Stimulated activated CD8-positive, alpha-beta memory T cell treated with anti-CD3 and anti-CD28 coated beads, Interleukin-12 subunit alpha, Interleukin-12 subunit beta, amount 100 ng/mL, for 24 hours (primary cell): ENCODE measurements around the gene TLR9.
A peak's percentile ranks its signal among the peaks of the same experiment; 100 is the strongest.
"Not testable (repeated sequence)": the region's sequence is repeated elsewhere in the genome, so short reads cannot be mapped to it uniquely, and the experiment has no call there.

Experiments
- DNase-seq: peaks from one replicate; pipeline ENCODE4 v3.0.0-alpha.2; 2020; ENCODE audit errors: extremely low read depth

The TLR9 gene, protein sequence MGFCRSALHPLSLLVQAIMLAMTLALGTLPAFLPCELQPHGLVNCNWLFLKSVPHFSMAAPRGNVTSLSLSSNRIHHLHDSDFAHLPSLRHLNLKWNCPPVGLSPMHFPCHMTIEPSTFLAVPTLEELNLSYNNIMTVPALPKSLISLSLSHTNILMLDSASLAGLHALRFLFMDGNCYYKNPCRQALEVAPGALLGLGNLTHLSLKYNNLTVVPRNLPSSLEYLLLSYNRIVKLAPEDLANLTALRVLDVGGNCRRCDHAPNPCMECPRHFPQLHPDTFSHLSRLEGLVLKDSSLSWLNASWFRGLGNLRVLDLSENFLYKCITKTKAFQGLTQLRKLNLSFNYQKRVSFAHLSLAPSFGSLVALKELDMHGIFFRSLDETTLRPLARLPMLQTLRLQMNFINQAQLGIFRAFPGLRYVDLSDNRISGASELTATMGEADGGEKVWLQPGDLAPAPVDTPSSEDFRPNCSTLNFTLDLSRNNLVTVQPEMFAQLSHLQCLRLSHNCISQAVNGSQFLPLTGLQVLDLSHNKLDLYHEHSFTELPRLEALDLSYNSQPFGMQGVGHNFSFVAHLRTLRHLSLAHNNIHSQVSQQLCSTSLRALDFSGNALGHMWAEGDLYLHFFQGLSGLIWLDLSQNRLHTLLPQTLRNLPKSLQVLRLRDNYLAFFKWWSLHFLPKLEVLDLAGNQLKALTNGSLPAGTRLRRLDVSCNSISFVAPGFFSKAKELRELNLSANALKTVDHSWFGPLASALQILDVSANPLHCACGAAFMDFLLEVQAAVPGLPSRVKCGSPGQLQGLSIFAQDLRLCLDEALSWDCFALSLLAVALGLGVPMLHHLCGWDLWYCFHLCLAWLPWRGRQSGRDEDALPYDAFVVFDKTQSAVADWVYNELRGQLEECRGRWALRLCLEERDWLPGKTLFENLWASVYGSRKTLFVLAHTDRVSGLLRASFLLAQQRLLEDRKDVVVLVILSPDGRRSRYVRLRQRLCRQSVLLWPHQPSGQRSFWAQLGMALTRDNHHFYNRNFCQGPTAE

DNA sequence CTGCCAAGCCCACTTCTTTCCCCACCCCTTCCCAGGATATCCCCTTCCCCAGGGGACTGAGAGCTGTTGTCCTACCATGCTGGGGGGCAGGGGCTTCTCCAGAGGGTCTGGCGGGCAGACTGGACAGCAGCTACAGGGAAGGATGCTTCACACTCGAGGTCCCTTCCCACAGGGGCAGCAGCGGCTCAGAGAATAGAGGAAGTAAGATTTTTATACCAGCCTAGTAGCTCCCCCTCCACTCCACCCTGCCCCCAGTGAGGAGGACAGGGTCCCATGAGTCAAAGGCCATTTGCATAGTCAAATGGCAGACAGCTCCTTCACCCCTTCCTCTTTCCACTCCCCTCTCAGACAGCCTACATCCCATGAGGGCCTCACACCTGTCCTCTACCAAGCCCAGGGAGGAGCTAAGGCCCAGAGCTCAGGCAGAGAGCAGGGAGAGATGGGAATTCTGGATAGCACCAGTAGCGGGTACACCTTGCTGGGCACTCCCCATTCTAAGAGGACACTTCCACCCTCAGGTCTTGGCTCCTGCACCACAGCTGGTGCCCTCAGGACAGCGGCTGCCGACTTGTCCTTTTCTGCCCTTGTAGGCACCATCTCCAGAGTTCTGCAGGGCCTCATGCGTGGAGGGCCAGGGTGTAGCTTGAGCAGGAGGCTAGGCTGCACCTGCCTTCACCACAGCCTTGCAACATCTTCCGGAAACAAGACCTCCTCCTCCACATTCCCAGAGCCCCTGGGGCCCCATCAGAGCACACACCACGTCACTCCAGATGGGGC lies at the start of gene TLR9:
TSS of gene TLR9 (minus strand) at position 194 of the 777 bp plus-strand sequence. CDS start at position 78, 116 bp downstream.
- no peak for DNase-seq

GRCh38 chr3:52274781-52275180 lies 49.3 kb upstream of the TLR9 start:
- not testable (repeated sequence) for DNase-seq

- DNase-seq: no peak
These were observed 47.4 kb upstream of the TLR9 start for GRCh38 chr3:52272831-52273230.

GRCh38 chr3:52272172-52272571 lies 46.7 kb upstream of the TLR9 start:
- not testable (repeated sequence) for DNase-seq

DNA sequence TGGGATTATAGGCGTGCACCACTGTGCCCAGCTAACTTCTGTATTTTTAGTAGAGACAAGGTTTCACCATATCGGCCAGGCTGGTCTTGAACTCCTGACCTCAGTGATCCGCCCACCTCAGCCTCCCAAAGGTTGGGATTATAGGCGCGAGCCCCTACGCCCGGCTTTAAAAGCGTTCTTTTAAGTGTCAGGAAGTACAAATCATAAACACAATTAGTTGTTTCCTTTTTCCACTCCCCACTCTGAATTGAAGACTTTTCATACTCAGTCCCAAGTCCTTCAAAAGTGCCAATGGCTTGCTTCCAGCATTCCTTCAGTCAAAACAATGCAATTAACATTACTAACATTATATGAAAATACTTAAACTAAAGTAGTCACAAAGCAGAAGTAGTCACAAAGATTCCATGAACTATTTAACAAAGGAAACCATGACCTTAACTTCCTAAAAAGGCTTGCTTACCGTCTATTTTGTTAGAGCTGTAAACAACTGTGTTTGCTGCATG lies 44.9 kb upstream of the TLR9 start:
- no peak for DNase-seq

GRCh38 chr3:52269776-52270175 lies 44.3 kb upstream of the TLR9 start:
- DNase-seq: no peak

- no peak for DNase-seq
These were observed 42.6 kb upstream of the TLR9 start for GRCh38 chr3:52268036-52268435.

- no peak for DNase-seq
These were observed 39.9 kb upstream of the TLR9 start for GRCh38 chr3:52265387-52265786.

GRCh38 chr3:52262447-52262846 lies 37.0 kb upstream of the TLR9 start:
- DNase-seq: no peak

DNA sequence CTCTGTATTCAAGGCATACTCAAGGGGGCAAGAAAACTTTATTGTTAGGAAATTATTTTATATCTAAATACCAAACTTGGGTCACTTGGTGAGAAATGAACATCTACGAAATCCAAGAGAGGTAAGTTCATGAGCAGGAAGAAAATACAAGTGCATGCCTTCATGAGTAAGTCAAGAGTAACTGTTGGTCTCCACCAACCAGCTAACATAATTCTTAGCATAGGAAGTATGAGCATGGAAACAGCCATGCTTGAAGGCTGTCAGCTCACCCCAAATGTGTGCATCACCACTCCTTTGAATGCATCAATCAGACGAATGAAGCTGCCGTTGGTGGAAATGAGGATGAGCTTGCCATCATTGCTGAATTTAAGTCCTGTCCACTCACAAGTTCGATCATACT lies 34.0 kb upstream of the TLR9 start:
- no peak for DNase-seq

- no peak for DNase-seq
These were observed 33.6 kb upstream of the TLR9 start for GRCh38 chr3:52259035-52259434.

DNA sequence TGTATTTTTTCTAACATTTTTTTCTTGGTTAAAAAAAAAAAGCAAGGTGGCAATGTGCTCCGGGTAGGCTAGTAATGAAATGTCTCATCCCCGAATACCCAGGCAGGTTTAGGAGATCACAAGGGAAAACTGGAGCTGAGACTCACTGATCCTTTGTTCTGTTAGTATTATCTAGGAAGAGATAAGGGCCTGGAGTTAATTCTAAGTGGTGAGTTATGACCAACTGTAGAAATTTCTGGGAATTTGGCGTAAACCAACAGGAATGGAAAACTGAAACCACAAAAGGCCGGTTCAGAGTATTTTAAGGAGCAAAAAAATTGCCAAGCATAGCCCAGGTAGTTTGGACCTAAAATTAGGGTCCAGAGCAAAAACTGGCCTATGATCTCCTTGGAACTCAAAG lies 32.5 kb upstream of the TLR9 start:
- no peak for DNase-seq

- no peak for DNase-seq
These were observed 31.2 kb upstream of the TLR9 start for GRCh38 chr3:52256622-52257021.

DNA sequence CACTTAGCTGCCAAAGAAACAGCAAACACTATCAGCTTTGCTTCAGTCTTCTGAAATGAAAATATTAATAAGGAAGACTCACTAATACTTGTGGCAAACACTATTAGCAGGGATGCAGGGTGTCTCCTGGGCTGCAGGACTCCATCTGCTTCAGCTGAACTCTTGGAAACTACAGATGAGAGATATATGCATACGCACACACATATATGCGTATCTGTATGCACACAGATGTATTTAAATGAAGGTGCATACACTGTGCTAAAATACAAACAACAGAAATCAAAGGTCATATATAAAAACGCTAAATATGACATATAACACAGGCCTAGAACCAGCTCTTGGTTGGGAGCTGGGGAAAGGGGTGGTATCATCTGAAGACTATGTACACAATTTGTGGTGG lies 30.7 kb upstream of the TLR9 start:
- DNase-seq: no peak

DNA sequence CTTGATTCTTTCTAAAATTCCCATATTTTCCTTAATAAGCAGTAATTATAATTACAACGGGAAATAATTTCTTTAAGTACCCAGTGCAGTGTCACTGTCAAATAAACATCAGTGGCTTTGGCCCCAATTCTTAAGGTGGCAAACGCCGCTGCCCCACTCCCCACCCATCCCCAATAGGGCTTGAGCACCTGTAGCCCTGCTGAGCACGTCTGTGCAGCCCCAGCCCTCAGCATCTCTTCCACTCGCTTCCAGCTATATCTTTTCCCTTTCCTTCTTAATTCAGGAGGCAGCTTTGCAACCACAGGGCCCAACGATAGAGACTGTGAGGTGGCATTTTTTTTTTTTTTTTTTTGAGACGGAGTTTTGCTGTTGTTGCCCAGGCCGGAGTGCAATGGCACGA lies 29.2 kb upstream of the TLR9 start:
- no peak for DNase-seq

GRCh38 chr3:52253314-52254304 lies 28.2 kb upstream of the TLR9 start:
- DNase-seq: peak; percentile 53

- no peak for DNase-seq
These were observed 24.7 kb upstream of the TLR9 start for GRCh38 chr3:52250122-52250521.

DNA sequence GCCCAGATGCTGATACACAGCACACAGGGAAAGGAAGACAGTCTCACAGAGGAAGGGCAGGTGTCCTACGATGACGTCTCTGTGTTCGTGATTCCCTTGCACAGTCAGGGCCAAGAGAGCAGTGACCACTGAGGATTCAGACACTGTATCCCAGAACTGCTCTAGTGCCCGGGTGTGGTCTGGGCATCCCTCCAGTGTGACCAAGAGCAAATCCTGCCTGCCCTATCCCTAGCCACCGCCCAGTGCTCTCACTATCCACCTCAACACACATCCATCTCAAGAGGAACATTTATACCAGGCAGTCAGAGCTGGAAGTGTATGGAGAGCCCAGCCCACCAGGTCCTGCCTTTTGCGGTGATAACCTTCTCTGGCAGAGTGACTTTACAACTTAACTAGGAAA lies 24.2 kb upstream of the TLR9 start:
- DNase-seq: no peak

- no peak for DNase-seq
These were observed 23.5 kb upstream of the TLR9 start for GRCh38 chr3:52248816-52249547.

GRCh38 chr3:52248165-52248541 lies 22.7 kb upstream of the TLR9 start:
- no peak for DNase-seq
